GM18502 (cell line): ENCODE data around the gene RNASET2.
A peak's percentile ranks its signal among the peaks of the same experiment; 100 is the strongest.

Experiments used
- ATAC-seq: cut with Tn5 transposase; IDR thresholded peaks from one replicate; pipeline ENCODE4 v1.9.1; 2021; ENCODE audit warnings: mild to moderate bottlenecking; ENCODE audit not compliant: unreplicated experiment, poor library complexity

RNASET2 gene

GRCh38 chr6:166970776-166971175, 14.4 kb upstream of the RNASET2 start:
- no peak for ATAC-seq

GRCh38 chr6:166970091-166970490, 13.7 kb upstream of the RNASET2 start:
- no peak for ATAC-seq

GRCh38 chr6:166969390-166970002, 13.1 kb upstream of the RNASET2 start:
- no peak for ATAC-seq

- ATAC-seq: no peak
Measured at GRCh38 chr6:166966268-166966667, 9.9 kb upstream of the RNASET2 start.

DNA sequence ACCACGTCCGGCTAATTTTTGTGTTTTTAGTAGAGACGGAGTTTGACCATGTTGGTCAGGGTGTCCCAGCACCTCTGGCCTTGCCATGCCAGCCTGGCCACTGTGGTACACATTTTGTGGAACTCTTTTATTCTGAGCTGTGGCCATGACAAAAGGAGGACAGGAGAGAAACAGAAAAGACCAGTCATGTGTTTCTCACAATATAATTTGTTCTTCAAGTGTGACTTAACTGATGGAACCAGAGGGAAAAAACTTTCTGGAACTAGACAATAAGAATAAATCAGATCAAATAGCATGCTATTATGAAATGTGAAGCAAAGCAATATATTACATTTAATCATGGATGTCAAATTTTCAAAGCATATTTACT, 4.2 kb upstream of the RNASET2 start:
- no peak for ATAC-seq

DNA sequence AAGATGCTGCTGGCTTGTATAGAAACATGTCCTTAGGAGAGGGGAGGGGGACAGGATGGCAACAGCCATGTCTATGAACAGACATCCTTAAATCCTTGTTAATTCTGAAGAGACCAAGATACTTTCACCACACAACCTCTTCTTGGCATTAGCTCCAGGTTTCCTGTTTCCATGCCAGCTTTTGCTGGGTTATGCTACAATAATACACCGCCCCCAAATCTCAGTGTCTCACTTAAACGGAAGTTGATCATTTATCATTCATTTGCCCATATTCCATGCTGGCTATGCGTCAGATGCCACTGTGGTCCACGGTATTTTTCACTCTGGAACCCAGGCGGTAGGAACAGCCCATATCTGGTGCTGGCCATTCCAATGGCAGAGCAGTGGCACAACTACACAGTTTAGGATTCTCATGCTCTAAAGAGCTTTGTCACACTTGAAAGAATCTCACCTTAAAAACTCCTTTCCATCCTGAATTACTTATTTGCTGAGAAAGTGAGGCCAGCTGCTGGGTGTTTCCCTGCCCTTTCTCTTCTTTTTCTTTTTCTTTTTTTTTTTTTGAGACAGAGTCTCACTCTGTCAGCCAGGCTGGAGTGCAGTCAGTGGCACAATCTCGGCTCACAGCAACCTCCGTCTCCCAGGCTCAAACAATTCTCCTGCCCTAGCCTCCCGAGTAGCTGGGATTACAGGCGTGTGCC, 3.7 kb upstream of the RNASET2 start:
- ATAC-seq: no peak

- peak; percentile 25 for ATAC-seq
Measured at GRCh38 chr6:166958926-166959861, 2.8 kb upstream of the RNASET2 start.

DNA sequence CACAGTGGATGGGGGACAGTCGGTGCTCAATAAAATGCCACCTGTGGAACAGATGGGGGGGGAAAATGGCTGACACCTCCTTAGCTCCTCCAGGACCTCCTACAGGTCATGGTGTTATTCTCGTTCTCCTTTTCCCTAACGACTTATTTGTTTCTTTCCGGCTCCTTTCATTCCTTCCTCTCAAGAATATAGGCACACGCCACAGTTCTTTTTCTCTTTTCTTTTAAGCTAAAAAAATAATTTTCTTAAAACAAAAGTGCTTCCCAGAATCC, 1.4 kb upstream of the RNASET2 start:
- no peak for ATAC-seq

GRCh38 chr6:166957087-166957804, 896 bp upstream of the RNASET2 start:
- peak; percentile 47 for ATAC-seq

- ATAC-seq: peak; percentile 4
Measured at GRCh38 chr6:166955865-166956443, 396 bp downstream of the RNASET2 start.

GRCh38 chr6:166955121-166955864, 1.1 kb downstream of the RNASET2 start:
- no peak for ATAC-seq

DNA sequence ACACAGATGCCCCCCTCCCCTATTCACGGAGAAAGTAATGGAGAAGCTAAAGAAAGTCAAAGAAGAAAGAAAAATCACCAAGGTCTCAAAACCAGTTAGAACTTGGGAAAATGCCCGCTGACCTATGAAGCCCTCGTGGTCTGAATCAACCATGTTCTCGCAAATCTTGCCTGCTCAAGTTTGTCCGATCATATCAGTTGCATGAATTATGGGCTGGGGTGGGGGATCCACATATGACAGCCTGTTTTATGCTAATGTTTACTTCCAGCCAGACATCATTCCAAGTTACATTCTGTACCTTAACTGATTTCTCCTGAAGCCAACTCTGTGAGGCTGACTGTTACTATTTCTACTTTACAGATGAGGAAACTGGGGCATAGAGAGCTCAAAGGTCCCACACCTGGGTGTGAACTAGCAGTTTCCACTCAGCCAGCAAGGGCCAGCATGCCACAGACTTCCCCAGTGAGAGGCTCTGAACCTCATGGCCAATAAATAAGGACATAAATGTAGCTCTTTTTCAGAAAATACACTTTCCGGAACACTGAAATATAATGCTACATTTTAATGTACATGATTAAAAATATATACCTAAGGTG, 2.1 kb downstream of the RNASET2 start:
- ATAC-seq: no peak

DNA sequence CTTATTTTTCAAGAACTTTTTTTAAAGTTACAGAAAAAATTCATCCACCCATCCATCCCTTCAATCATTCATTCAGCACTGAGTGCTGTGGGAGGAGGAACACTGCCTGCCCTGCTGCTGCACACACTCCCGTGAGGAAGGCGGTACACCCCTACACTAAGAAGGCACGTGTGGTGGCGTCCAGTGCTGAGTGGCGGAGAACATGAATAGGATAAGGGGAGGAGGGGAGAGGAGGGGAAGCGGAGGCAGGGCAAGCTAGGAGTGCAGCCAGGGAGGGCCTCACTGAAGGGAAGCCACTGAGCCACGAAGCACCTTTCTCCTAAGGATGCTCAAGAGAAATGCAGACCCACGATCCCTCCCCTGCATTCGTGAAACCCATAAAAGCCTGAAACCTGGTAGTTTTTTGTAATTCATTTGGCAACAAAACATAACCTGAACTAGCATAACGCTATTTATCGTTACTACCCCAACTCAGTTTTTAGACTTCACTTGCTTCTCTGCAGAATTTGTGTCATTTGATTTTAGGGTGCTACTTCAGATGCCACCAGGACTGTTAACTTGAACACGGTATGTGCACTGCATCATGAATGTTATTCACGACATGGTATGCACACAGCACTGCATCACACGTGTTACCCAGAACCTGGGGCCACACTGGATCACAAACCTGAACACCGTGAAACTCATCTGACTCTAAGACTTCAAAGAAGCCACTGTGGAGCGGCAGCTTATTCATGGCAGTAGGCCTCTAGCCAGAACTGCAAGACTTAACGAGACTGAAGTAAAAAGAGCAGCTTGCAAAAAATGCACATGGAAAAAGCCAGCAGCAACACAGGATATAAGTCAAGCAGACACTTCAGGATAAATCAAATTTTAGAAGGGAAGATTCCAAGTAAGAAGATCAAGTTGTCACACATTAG, 3.5 kb downstream of the RNASET2 start:
- ATAC-seq: no peak

DNA sequence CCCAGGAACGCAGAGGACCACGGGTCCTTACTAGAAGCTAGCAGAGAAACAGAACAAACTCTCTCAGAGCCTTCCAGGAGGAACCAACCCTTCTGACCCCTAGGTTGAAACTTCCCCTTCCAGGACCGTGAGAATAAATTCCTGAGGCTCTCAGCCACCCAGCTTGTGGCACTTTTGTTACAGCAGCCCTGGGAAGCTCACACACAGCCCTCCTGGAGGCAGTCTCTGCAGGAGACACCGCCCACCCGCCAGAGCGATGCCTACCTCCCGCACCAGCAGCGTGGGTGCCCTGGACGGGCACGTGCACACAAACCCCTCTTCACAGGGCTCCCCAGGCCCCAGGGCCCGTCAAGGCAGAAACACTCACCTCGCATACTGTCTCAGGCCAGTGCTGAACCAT, 4.2 kb downstream of the RNASET2 start:
- ATAC-seq: no peak

- no peak for ATAC-seq
Measured at GRCh38 chr6:166951670-166952060, 4.7 kb downstream of the RNASET2 start.

DNA sequence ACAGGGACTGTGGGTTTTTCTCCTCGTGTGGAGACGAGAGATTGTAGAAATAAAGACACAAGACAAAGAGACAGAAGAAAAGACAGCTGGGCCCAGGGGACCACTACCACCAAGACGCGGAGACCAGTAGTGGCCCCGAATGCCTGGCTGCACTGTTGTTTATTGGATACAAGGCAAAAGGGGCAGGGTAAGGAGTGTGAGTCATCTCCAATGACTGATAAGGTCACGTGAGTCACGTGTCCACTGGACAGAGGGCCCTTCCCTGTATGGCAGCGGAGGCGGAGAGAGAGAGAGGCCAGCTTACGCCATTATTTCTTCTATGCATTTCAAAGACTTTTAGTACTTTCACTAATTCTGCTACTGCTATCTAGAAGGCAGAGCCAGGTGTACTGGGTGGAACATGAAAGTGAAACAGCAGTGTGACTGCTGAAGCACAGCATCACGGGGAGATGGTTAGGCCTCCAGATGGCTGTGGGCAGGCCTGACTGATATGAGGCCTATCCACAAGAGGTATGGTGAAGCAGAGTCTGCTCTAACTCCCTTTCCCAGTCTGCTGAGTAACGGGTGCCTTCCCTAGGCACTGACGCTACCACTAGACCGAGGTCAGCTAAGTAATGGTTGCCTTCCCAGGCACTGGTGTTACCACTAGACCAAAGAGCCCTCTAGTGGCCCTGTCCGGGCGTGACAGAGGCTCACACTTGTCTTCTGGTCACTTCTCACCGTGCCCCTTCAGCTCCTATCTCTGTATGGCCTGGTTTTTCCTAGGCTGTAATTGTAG, 5.3 kb downstream of the RNASET2 start:
- peak; percentile 88 for ATAC-seq

GRCh38 chr6:166950443-166950821, 5.9 kb downstream of the RNASET2 start:
- ATAC-seq: peak; percentile 45
